Lower leg skin (tissue), 4 donors: Measurements from ENCODE around the gene ADGRV1. TPM values are rescaled to one million over a fixed set of nuclear protein-coding genes. Genes with fewer than 3 reads are reported as not detected.

Source experiments
- DNase-seq, 2 donors: peaks; one replicate each; pipeline ENCODE4 v3.0.0-alpha.2; 2019; ENCODE audit warnings: low spot score in 2 of 2
- H3K4me3 ChIP-seq: fragments of 200-600 bp; sonication (generic); 2 replicates; pipeline ENCODE4 v1.5.1; 2017; ENCODE audit warnings: mild to moderate bottlenecking, low read depth; ENCODE audit not compliant: poor library complexity, severe bottlenecking
- CTCF ChIP-seq, 3 donors: fragments of 450-650 bp; IDR thresholded peaks; one replicate each; pipeline ENCODE4 v1.5.1; 2016; ENCODE audit warnings: antibody characterized with exemption in 3 of 3, mild to moderate bottlenecking in 3 of 3, moderate library complexity in 2 of 3
- POLR2A ChIP-seq, 2 donors: fragments of 450-650 bp; IDR thresholded peaks; one replicate each; pipeline ENCODE4 v1.6.1; 2016 to 2017; ENCODE audit warnings: antibody characterized with exemption in 2 of 2, mild to moderate bottlenecking in 1 of 2, moderate library complexity in 1 of 2
- WGBS, 2 donors: methylation state at CpG; one replicate each; pipeline ENCODE4 v1.1.5; 2018; 5-methylcytosine and 5-hydroxymethylcytosine counted together
- intact Hi-C: fragments of 100-400 bp; cut with DNase I; formaldehyde crosslinking; loops from one replicate; pipeline ENCODE4 v1.15.0; 2023; ENCODE audit warnings: low total_unique reads
- total RNA-seq, 4 donors: library from RNA; depleted of rRNA; stranded (reverse); fragments of >200 nt; gene quantifications; one replicate each; pipeline ENCODE4 v1.1.0, GENCODE V29; 2016

ADGRV1 gene
- total RNA-seq, 4 donors from 2014 or later, result 1.2 to 4.0 (median 2.7) TPM

- TF ChIP-seq CTCF (IDR thresholded peaks at IDR 0.05), result no peak
- no peak for TF ChIP-seq POLR2A (IDR thresholded peaks at IDR 0.05)
- intact Hi-C loops, result no loop called here
These were observed 537.3 kb downstream of the ADGRV1 start for GRCh38 chr5:91095786-91096385.

GRCh38 chr5:91098541-91098940 lies 539.9 kb downstream of the ADGRV1 start:
- 29 to 32% methylated on average over 3 of the region's 3 CpGs for WGBS, 2 donors
- TF ChIP-seq CTCF (IDR thresholded peaks at IDR 0.05) (no peak), POLR2A (IDR thresholded peaks at IDR 0.05) (no peak)
- intact Hi-C loops, result no loop called here
- H3K4me3 ChIP-seq, result no peak overlapping the region
- no peak for DNase-seq

More at GRCh38 chr5:91095786-91096385, 537.3 kb downstream of the ADGRV1 start:
- 82% methylated on average over 6 of the region's 6 CpGs for WGBS, 2 donors
- H3K4me3 ChIP-seq, result no peak overlapping the region
- no peak for DNase-seq

- WGBS, 2 donors, result 26 to 32% methylated on average over 8 of the region's 8 CpGs
- intact Hi-C loops, result loop anchor here (5.0 kb wide), 1 partner anchor 281 kb away; the partner anchor contains the start of gene ARRDC3
- TF ChIP-seq POLR2A (IDR thresholded peaks at IDR 0.05), result no peak
- peak in 1 of 3 donors; percentile 49 for TF ChIP-seq CTCF (IDR thresholded peaks at IDR 0.05)
- H3K4me3 ChIP-seq, result no peak overlapping the region
- DNase-seq, result peak; percentile 76 to 89
These were observed 543.2 kb downstream of the ADGRV1 start for GRCh38 chr5:91101600-91102379.

- H3K4me3 ChIP-seq, result no peak overlapping the region
- 70 to 74% methylated on average over 6 of the region's 6 CpGs for WGBS, 2 donors
- TF ChIP-seq CTCF (IDR thresholded peaks at IDR 0.05) (no peak), POLR2A (IDR thresholded peaks at IDR 0.05) (no peak)
- no peak for DNase-seq
- intact Hi-C loops, result loop anchor here (5.0 kb wide), 1 partner anchor 279 kb away; the partner anchor contains the start of gene ARRDC3
These were observed 544.9 kb downstream of the ADGRV1 start for GRCh38 chr5:91103353-91104061.

- DNase-seq, result no peak
- intact Hi-C loops, result loop anchor here (5.0 kb wide), 1 partner anchor 278 kb away; the partner anchor contains the start of gene ARRDC3
- WGBS, 2 donors, result 65 to 78% methylated on average over 1 of the region's 1 CpG
- no peak overlapping the region for H3K4me3 ChIP-seq
- no peak for TF ChIP-seq CTCF (IDR thresholded peaks at IDR 0.05)
- no peak for TF ChIP-seq POLR2A (IDR thresholded peaks at IDR 0.05)
These were observed 545.5 kb downstream of the ADGRV1 start for GRCh38 chr5:91104062-91104448.
